ENCODE data around the gene DAPK1.

The DAPK1 gene

GRCh38 chr9:87535817-87536539, 38.3 kb downstream of the DAPK1 start:
- 0 out of 2 replicates have a peak overlapping the region, but pooled peaks have one; percentile 19 for H3K9ac ChIP-seq (ENCODE audit: low read length)
- no peaks in the 10 kb centered on the region for H3F3A ChIP-seq (ENCODE audit: insufficient read depth, low read length)
- H3K27ac ChIP-seq (ENCODE audit: low read depth, low read length, poor library complexity, severe bottlenecking), result peak overlapping the region; percentile 90
- no peaks in the 10 kb centered on the region for H3K9me2 ChIP-seq (ENCODE audit: low read depth, low read length)
- no peaks in the 10 kb centered on the region for H4K20me1 ChIP-seq (ENCODE audit: insufficient read depth, low read length)
- H3K79me2 ChIP-seq (ENCODE audit: insufficient read depth, low read length), result no peaks in the 10 kb centered on the region
- H2AFZ ChIP-seq (ENCODE audit: low read length), result peak overlapping the region; percentile 16; the same call in 1 of the 2 replicates
- H3K27me3 ChIP-seq (ENCODE audit: insufficient read depth, low read length), result no peaks in the 10 kb centered on the region
- no peak for TF ChIP-seq EZH2 (IDR thresholded peaks at IDR 0.05; ENCODE audit: borderline replicate concordance, low read length)
- TF ChIP-seq, protein P1, sequence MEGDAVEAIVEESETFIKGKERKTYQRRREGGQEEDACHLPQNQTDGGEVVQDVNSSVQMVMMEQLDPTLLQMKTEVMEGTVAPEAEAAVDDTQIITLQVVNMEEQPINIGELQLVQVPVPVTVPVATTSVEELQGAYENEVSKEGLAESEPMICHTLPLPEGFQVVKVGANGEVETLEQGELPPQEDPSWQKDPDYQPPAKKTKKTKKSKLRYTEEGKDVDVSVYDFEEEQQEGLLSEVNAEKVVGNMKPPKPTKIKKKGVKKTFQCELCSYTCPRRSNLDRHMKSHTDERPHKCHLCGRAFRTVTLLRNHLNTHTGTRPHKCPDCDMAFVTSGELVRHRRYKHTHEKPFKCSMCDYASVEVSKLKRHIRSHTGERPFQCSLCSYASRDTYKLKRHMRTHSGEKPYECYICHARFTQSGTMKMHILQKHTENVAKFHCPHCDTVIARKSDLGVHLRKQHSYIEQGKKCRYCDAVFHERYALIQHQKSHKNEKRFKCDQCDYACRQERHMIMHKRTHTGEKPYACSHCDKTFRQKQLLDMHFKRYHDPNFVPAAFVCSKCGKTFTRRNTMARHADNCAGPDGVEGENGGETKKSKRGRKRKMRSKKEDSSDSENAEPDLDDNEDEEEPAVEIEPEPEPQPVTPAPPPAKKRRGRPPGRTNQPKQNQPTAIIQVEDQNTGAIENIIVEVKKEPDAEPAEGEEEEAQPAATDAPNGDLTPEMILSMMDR (IDR thresholded peaks at IDR 0.05; ENCODE audit: low read length), result no peak
- no peaks in the 10 kb centered on the region for H3K36me3 ChIP-seq (ENCODE audit: insufficient read depth, low read length)
- H3K4me1 ChIP-seq (ENCODE audit: insufficient read depth, low read length, severe bottlenecking), result peaks cover 18% of the 10 kb centered on the region
- peak overlapping the region; percentile 31; the same call in 1 of the 2 replicates for H3K4me2 ChIP-seq (ENCODE audit: low read length)
- no peak overlapping the region for H3K4me3 ChIP-seq (ENCODE audit: low read depth, low read length, poor library complexity, severe bottlenecking)
- no peaks in the 10 kb centered on the region for H3K9me3 ChIP-seq (ENCODE audit: low read length)

DNA sequence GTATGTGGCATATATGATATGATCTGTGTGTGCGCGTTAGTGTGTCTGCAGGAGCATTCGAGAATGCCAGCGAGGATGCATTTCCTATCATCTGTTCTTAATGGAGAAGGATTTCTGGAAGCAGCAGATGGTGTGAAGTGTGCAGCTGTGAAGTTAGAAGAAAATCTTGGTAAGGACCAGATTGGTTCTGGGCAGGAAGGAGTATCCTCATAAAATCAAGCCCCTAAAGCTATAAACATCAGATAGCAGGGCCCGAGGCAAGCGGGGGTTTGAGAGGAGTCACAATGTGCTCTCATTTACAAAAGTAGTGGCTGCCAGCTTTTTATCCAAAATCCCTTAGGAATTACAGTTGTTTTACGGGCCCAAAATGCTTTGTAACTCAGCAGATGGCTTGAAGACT, 40.0 kb downstream of the DAPK1 start:
- H3F3A ChIP-seq (ENCODE audit: insufficient read depth, low read length), result no peaks in the 10 kb centered on the region
- H3K36me3 ChIP-seq (ENCODE audit: insufficient read depth, low read length), result no peaks in the 10 kb centered on the region
- H2AFZ ChIP-seq (ENCODE audit: low read length), result no peak overlapping the region
- peaks cover 18% of the 10 kb centered on the region for H3K4me1 ChIP-seq (ENCODE audit: insufficient read depth, low read length, severe bottlenecking)
- H3K79me2 ChIP-seq (ENCODE audit: insufficient read depth, low read length), result no peaks in the 10 kb centered on the region
- H3K9ac ChIP-seq (ENCODE audit: low read length), result no peak overlapping the region
- no peaks in the 10 kb centered on the region for H3K27me3 ChIP-seq (ENCODE audit: insufficient read depth, low read length)
- no peaks in the 10 kb centered on the region for H4K20me1 ChIP-seq (ENCODE audit: insufficient read depth, low read length)
- no peaks in the 10 kb centered on the region for H3K9me3 ChIP-seq (ENCODE audit: low read length)
- no peak overlapping the region for H3K4me3 ChIP-seq (ENCODE audit: low read depth, low read length, poor library complexity, severe bottlenecking)
- no peak overlapping the region for H3K4me2 ChIP-seq (ENCODE audit: low read length)
- TF ChIP-seq, protein P1 (IDR thresholded peaks at IDR 0.05; ENCODE audit: low read length), result no peak
- no peak for TF ChIP-seq EZH2 (IDR thresholded peaks at IDR 0.05; ENCODE audit: borderline replicate concordance, low read length)
- no peak overlapping the region for H3K27ac ChIP-seq (ENCODE audit: low read depth, low read length, poor library complexity, severe bottlenecking)
- H3K9me2 ChIP-seq (ENCODE audit: low read depth, low read length), result no peaks in the 10 kb centered on the region

DNA sequence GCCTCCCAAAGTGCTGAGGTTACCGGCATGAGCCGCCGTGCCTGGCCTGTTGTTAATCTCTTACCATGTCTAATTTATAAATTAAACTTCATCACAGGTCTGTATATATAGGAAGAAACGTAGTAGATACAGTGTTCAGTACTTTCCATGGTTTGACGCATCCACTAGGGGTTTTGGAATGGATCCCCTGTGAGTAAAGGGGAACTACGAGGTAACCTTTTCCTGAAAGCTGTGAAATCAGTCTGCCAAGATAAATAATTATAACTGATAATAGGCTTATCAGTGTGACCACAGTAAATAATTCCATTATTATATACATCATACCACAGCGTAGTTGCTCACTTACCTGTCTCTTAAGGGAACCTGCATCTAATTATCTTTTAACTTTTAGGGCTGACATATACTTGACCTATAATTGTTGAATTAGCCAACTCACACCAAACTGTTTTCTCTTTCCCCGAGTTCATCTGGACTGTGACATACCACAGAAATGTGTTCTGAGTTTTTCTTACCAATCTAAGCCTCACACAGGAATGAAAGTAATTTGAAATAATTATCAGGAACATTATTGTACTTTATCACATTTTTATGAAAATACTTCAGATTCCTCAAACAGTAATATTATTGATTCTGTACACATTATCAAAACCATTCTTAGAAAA, 42.9 kb downstream of the DAPK1 start:
- peaks cover 11% of the 10 kb centered on the region for H3K4me1 ChIP-seq (ENCODE audit: insufficient read depth, low read length, severe bottlenecking)
- H3K9me2 ChIP-seq (ENCODE audit: low read depth, low read length), result no peaks in the 10 kb centered on the region
- no peaks in the 10 kb centered on the region for H3K36me3 ChIP-seq (ENCODE audit: insufficient read depth, low read length)
- H3K9me3 ChIP-seq (ENCODE audit: low read length), result no peaks in the 10 kb centered on the region
- H3K27me3 ChIP-seq (ENCODE audit: insufficient read depth, low read length), result no peaks in the 10 kb centered on the region
- no peak overlapping the region for H3K27ac ChIP-seq (ENCODE audit: low read depth, low read length, poor library complexity, severe bottlenecking)
- no peaks in the 10 kb centered on the region for H3K79me2 ChIP-seq (ENCODE audit: insufficient read depth, low read length)
- no peak overlapping the region for H3K4me3 ChIP-seq (ENCODE audit: low read depth, low read length, poor library complexity, severe bottlenecking)
- no peak overlapping the region for H3K9ac ChIP-seq (ENCODE audit: low read length)
- TF ChIP-seq, protein P1 (IDR thresholded peaks at IDR 0.05; ENCODE audit: low read length), result no peak
- TF ChIP-seq EZH2 (IDR thresholded peaks at IDR 0.05; ENCODE audit: borderline replicate concordance, low read length), result no peak
- no peak overlapping the region for H3K4me2 ChIP-seq (ENCODE audit: low read length)
- H3F3A ChIP-seq (ENCODE audit: insufficient read depth, low read length), result no peaks in the 10 kb centered on the region
- H2AFZ ChIP-seq (ENCODE audit: low read length), result no peak overlapping the region
- H4K20me1 ChIP-seq (ENCODE audit: insufficient read depth, low read length), result no peaks in the 10 kb centered on the region

Data from OCI-LY1 (cell line).